ENCODE results near the gene INPP5B.

INPP5B gene

GRCh38 chr1:37841652-37842051 is 105.2 kb downstream of the INPP5B start:
- no peak for DNase-seq (ENCODE audit: low read depth in 1 of 2, low spot score in 1 of 2)

GRCh38 chr1:37840711-37841110 is 106.1 kb downstream of the INPP5B start:
- no peak for DNase-seq (ENCODE audit: low read depth in 1 of 2, low spot score in 1 of 2)

GRCh38 chr1:37839676-37840075 is 107.2 kb downstream of the INPP5B start:
- DNase-seq (ENCODE audit: low read depth in 1 of 2, low spot score in 1 of 2), result no peak

GRCh38 chr1:37836788-37837187 is 110.1 kb downstream of the INPP5B start:
- no peak for DNase-seq (ENCODE audit: low read depth in 1 of 2, low spot score in 1 of 2)

- no peak for DNase-seq (ENCODE audit: low read depth in 1 of 2, low spot score in 1 of 2)
Measured at GRCh38 chr1:37831809-37832208, 115.0 kb downstream of the INPP5B start.

GRCh38 chr1:37831109-37831508 is 115.7 kb downstream of the INPP5B start:
- DNase-seq (ENCODE audit: low read depth in 1 of 2, low spot score in 1 of 2), result no peak

GRCh38 chr1:37828410-37829074 is 118.3 kb downstream of the INPP5B start:
- DNase-seq (ENCODE audit: low read depth in 1 of 2, low spot score in 1 of 2), result no peak

GRCh38 chr1:37825506-37825905 is 121.3 kb downstream of the INPP5B start:
- DNase-seq (ENCODE audit: low read depth in 1 of 2, low spot score in 1 of 2), result no peak

GRCh38 chr1:37824001-37824400 is 122.9 kb downstream of the INPP5B start:
- DNase-seq (ENCODE audit: low read depth in 1 of 2, low spot score in 1 of 2), result no peak

GRCh38 chr1:37822906-37823815 is 123.7 kb downstream of the INPP5B start:
- no peak for DNase-seq (ENCODE audit: low read depth in 1 of 2, low spot score in 1 of 2)

- DNase-seq (ENCODE audit: low read depth in 1 of 2, low spot score in 1 of 2), result no peak
Measured at GRCh38 chr1:37821481-37821880, 125.4 kb downstream of the INPP5B start.

GRCh38 chr1:37817481-37817880 is 129.4 kb downstream of the INPP5B start:
- no peak for DNase-seq (ENCODE audit: low read depth in 1 of 2, low spot score in 1 of 2)

GRCh38 chr1:37814252-37814651 is 132.6 kb downstream of the INPP5B start:
- no peak for DNase-seq (ENCODE audit: low read depth in 1 of 2, low spot score in 1 of 2)

- no peak for DNase-seq (ENCODE audit: low read depth in 1 of 2, low spot score in 1 of 2)
Measured at GRCh38 chr1:37813529-37814145, 133.2 kb downstream of the INPP5B start.

- peak; percentile 39 to 44 for DNase-seq (ENCODE audit: low read depth in 1 of 2, low spot score in 1 of 2)
Measured at GRCh38 chr1:37811027-37811655, 135.7 kb downstream of the INPP5B start.

All from stimulated activated CD4-positive, alpha-beta T cell treated with anti-CD3 and anti-CD28 coated beads, Interleukin-15, amount 100 ng/mL, for 1 hour (primary cell).